Keratinocyte (primary cell): Measurements from ENCODE around the gene SEPHS2. TPM values are rescaled to one million over a fixed set of nuclear protein-coding genes. Genes with fewer than 3 reads are reported as not detected.

ENCODE experiments used
- DNase-seq: peaks from one replicate; pipeline ENCODE4 v3.0.0-alpha.2; 2011; ENCODE audit warnings: low read depth, missing footprints, low spot score
- FAIRE-seq: peaks from 2 replicates; lab custom pipeline; 2011; peaks lifted over from hg19 to GRCh38; lab: Jason Lieb, UNC
- H2AFZ ChIP-seq: 2 replicates; pipeline ENCODE4 v1.6.0; 2012; ENCODE audit warnings: low read length, control low read depth, inconsistent platforms; ENCODE audit not compliant: control insufficient read depth
- H3K27ac ChIP-seq: 2 replicates; pipeline ENCODE4 v1.5.1; 2011; ENCODE audit warnings: low read length; ENCODE audit not compliant: control insufficient read depth, insufficient read depth
- H3K27me3 ChIP-seq: 3 replicates; pipeline ENCODE4 v1.6.0; 2011; ENCODE audit warnings: low read length; ENCODE audit not compliant: control insufficient read depth, insufficient read depth; ENCODE audit errors: extremely low read depth
- H3K36me3 ChIP-seq, 2 experiments: 2 replicates in 1 of 2; 3 replicates in 1 of 2; pipeline ENCODE4 v1.5.1; 2011; ENCODE audit warnings: low read length in 2 of 2, mild to moderate bottlenecking in 1 of 2; ENCODE audit not compliant: control insufficient read depth in 2 of 2, insufficient read depth in 2 of 2; ENCODE audit errors: extremely low read depth in 1 of 2
- H3K4me1 ChIP-seq: 3 replicates; pipeline ENCODE4 v1.5.1; 2011; ENCODE audit warnings: low read length; ENCODE audit not compliant: control insufficient read depth, insufficient read depth; ENCODE audit errors: extremely low read depth
- H3K4me2 ChIP-seq: 3 replicates; pipeline ENCODE4 v1.6.0; 2011; ENCODE audit warnings: low read depth, low read length; ENCODE audit not compliant: control insufficient read depth, insufficient read depth; ENCODE audit errors: extremely low read depth
- H3K4me3 ChIP-seq, 3 experiments: fragments of 200-600 bp in 1 of 3; sonication (generic) in 1 of 3; 2 replicates in 2 of 3; 3 replicates in 1 of 3; pipeline ENCODE4 v1.5.1; 2011 to 2016; ENCODE audit warnings: low read length in 3 of 3, mild to moderate bottlenecking in 3 of 3, control low read depth in 2 of 3, inconsistent platforms in 1 of 3, low read depth in 1 of 3, mixed read lengths in 1 of 3, mixed run types in 1 of 3, moderate library complexity in 1 of 3; ENCODE audit not compliant: control insufficient read depth in 2 of 3, insufficient read depth in 2 of 3; ENCODE audit errors: extremely low read depth in 1 of 3
- H3K79me2 ChIP-seq: 2 replicates; pipeline ENCODE4 v1.6.0; 2012; ENCODE audit warnings: low read length; ENCODE audit not compliant: control insufficient read depth, insufficient read depth
- H3K9ac ChIP-seq: 3 replicates; pipeline ENCODE4 v1.6.0; 2011; ENCODE audit warnings: low read length; ENCODE audit not compliant: control insufficient read depth, insufficient read depth; ENCODE audit errors: extremely low read depth
- H3K9me1 ChIP-seq: 3 replicates; pipeline ENCODE4 v1.6.0; 2011; ENCODE audit warnings: low read length; ENCODE audit not compliant: control insufficient read depth, insufficient read depth; ENCODE audit errors: extremely low read depth
- H3K9me3 ChIP-seq: 2 replicates; pipeline ENCODE4 v1.5.1; 2012; ENCODE audit warnings: low read depth, low read length; ENCODE audit not compliant: control insufficient read depth
- H4K20me1 ChIP-seq: 3 replicates; pipeline ENCODE4 v1.6.0; 2011; ENCODE audit warnings: low read length; ENCODE audit not compliant: control insufficient read depth, insufficient read depth; ENCODE audit errors: extremely low read depth
- CTCF ChIP-seq, 3 experiments: IDR thresholded peaks in 1 of 3; conservative IDR thresholded peaks in 1 of 3; optimal IDR thresholded peaks in 1 of 3; 2 replicates in 2 of 3; 3 replicates in 1 of 3; pipeline versions ENCODE3 to v1.5.1; 2011; ENCODE audit warnings: low read length in 3 of 3, mild to moderate bottlenecking in 3 of 3, moderate library complexity in 2 of 3, control low read depth in 1 of 3, inconsistent platforms in 1 of 3; ENCODE audit not compliant: insufficient read depth in 2 of 3; ENCODE audit errors: extremely low read depth in 1 of 3
- EZH2 ChIP-seq: IDR thresholded peaks from one replicate; pipeline ENCODE4 v1.6.1; 2012; ENCODE audit warnings: inconsistent platforms, mild to moderate bottlenecking, low read length, moderate library complexity
- dilution Hi-C: fragments of 300-500 bp; cut with MboI; formaldehyde crosslinking; loops from one replicate; pipeline ENCODE4 v1.7.0; 2020; ENCODE audit warnings: low sequenced_read_pairs; ENCODE audit not compliant: extremely low pct_ligation_motif_present
- polyA plus RNA-seq, 5 experiments: library from polyadenylated mRNA; depleted of rRNA in 3 of 5; stranded (reverse) in 3 of 5; stranded (forward) in 1 of 5; unstranded in 1 of 5; fragments of >200 nt; gene quantifications; 1 replicate in 1 of 5; 2 replicates in 3 of 5; 3 replicates in 1 of 5; pipeline versions ENCODE4 v1.2.1 to v1.2.3, GENCODE V29; 2011 to 2012; ENCODE audit warnings: missing spikeins in 2 of 5, low read depth in 1 of 5, low replicate concordance in 1 of 5

Gene SEPHS2
- polyA plus RNA-seq, 1 donor (not counting 4 experiments of a cell fraction or from before 2014, with no cell fraction given): 36.5 TPM

DNA sequence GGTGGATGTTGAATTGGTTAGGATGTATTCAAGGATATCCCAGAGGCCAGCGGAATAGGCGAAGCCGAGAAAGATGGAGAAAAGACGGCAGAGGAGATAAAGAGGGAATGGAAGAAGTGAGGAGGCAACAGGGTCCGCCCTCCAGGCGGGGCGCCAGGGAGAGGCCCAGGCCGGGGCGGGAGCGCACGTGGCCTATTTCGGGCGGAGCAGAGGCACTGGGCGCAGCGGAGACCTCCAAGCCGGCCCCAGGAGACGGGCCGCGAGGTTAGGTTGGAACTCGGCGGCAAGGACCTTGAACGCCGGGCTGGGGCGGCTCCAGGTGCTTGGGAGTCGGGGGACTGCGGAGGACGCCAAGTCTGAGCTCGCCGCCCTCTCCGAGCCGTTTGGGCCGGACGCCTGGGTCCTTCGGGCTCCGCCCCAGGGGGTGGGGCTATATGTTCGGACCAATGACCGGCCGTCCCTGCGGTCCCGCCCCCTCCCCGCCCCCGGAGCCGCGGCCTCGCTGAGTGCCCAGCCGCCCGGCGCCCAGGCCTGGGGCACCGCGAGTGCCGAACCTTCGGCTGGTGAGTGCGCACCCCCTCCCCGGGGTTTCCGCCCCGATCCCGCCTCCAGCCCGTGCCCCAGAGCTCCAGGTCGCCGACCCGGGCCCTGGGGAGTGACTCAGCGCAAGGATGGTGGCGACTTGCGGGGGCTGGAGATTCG, 38.4 kb downstream of the SEPHS2 start, which contains the start of gene ZNF771:
Gene ZNF771, plus strand, starts transcription at position 505 of the 702 bp plus-strand sequence. CDS start 448 bp downstream, outside the sequence.
- Histone ChIP-seq H3K27ac (peak within 1 kb of the TSS; percentile 66), H3K4me1 (peaks cover 12% of the 10 kb centered on the region), H2AFZ (peak within 1 kb of the TSS; percentile 96), H3K36me3 (peaks cover 3 to 8% of the 10 kb centered on the region in 2 experiments), H3K27me3 (no peaks in the 10 kb centered on the region), H4K20me1 (no peaks in the 10 kb centered on the region), H3K4me3 (peak within 1 kb of the TSS; percentile 53 to 79 (median 79)), H3K4me2 (peak within 1 kb of the TSS; percentile 95), H3K9me3 (no peaks in the 10 kb centered on the region), H3K9me1 (peaks cover 4% of the 10 kb centered on the region), H3K9ac (peak within 1 kb of the TSS; percentile 83), H3K79me2 (peaks cover 6% of the 10 kb centered on the region)
- TF ChIP-seq EZH2: no peak
- peak in 1 of 3 experiments; percentile 4 for TF ChIP-seq CTCF (optimal IDR thresholded peaks at IDR 0.05 in 1 of 3, IDR thresholded peaks at IDR 0.05 in 1 of 3, conservative IDR thresholded peaks at IDR 0.05 in 1 of 3; ENCODE audit: extremely low read depth in 1 of 3, insufficient read depth in 2 of 3, low read length in 3 of 3)
- DNase-seq: no peak
- FAIRE-seq: no peak
- dilution Hi-C loops: no loop called here

- DNase-seq: no peak
- Histone ChIP-seq H3K36me3 (peaks cover 3 to 8% of the 10 kb centered on the region in 2 experiments), H3K79me2 (peaks cover 6% of the 10 kb centered on the region), H3K27ac (peak overlapping the region; percentile 66), H3K9me3 (no peaks in the 10 kb centered on the region), H3K4me2 (peak overlapping the region; percentile 95), H4K20me1 (no peaks in the 10 kb centered on the region), H3K9me1 (peaks cover 4% of the 10 kb centered on the region), H3K27me3 (no peaks in the 10 kb centered on the region), H3K4me1 (peaks cover 12% of the 10 kb centered on the region), H3K4me3 (peak overlapping the region; percentile 53 to 79 (median 79)), H3K9ac (peak overlapping the region; percentile 83), H2AFZ (peak overlapping the region; percentile 96)
- TF ChIP-seq CTCF (optimal IDR thresholded peaks at IDR 0.05 in 1 of 3, IDR thresholded peaks at IDR 0.05 in 1 of 3, conservative IDR thresholded peaks at IDR 0.05 in 1 of 3; ENCODE audit: extremely low read depth in 1 of 3, insufficient read depth in 2 of 3, low read length in 3 of 3) (no peak), EZH2 (no peak)
- dilution Hi-C loops: no loop called here
- no peak for FAIRE-seq
Observed at GRCh38 chr16:30406795-30407101, 38.9 kb downstream of the SEPHS2 start.
